Hepatocyte (in vitro differentiated cells): ENCODE results near the gene FBN1. TPM values are rescaled to one million over a fixed set of nuclear protein-coding genes. Genes with fewer than 3 reads are reported as not detected.

Source experiments
- DNase-seq: peaks from one replicate; pipeline ENCODE4 v3.0.0-alpha.2; 2016; ENCODE audit warnings: low spot score
- H2AFZ ChIP-seq: fragments of 200-600 bp; sonication (generic); 2 replicates; pipeline ENCODE4 v1.6.0; 2016; ENCODE audit warnings: antibody characterized with exemption, mild to moderate bottlenecking
- H3K27ac ChIP-seq: fragments of 200-600 bp; sonication (generic); 2 replicates; pipeline ENCODE4 v1.5.1; 2016; ENCODE audit warnings: mild to moderate bottlenecking
- H3K27me3 ChIP-seq: fragments of 200-600 bp; sonication (generic); 2 replicates; pipeline ENCODE4 v1.6.1; 2016
- H3K36me3 ChIP-seq: fragments of 200-600 bp; sonication (generic); replicated peaks from 2 replicates; pipeline ENCODE4 v1.5.1; 2016; ENCODE audit warnings: low read depth; ENCODE audit not compliant: insufficient read depth
- H3K4me1 ChIP-seq: fragments of 200-600 bp; sonication (generic); 2 replicates; pipeline ENCODE4 v1.5.1; 2016; ENCODE audit warnings: mild to moderate bottlenecking, moderate library complexity; ENCODE audit not compliant: insufficient read depth
- H3K4me2 ChIP-seq: fragments of 200-600 bp; sonication (generic); 2 replicates; pipeline ENCODE4 v1.6.0; 2016
- H3K4me3 ChIP-seq: fragments of 200-600 bp; sonication (generic); 2 replicates; pipeline ENCODE4 v1.5.1; 2016; ENCODE audit warnings: mild to moderate bottlenecking
- H3K79me2 ChIP-seq: fragments of 200-600 bp; sonication (generic); 2 replicates; pipeline ENCODE4 v1.6.0; 2017; ENCODE audit warnings: mild to moderate bottlenecking
- H3K9me2 ChIP-seq: fragments of 200-600 bp; sonication (generic); replicated peaks from 2 replicates; pipeline ENCODE4 v1.6.0; 2017; ENCODE audit warnings: mild to moderate bottlenecking; ENCODE audit not compliant: insufficient read depth
- H3K9me3 ChIP-seq: fragments of 200-600 bp; sonication (generic); 2 replicates; pipeline ENCODE4 v1.5.1; 2016; ENCODE audit warnings: low read depth, mild to moderate bottlenecking
- H4K20me1 ChIP-seq: fragments of 200-600 bp; sonication (generic); 2 replicates; pipeline ENCODE4 v1.6.0; 2016; ENCODE audit warnings: mild to moderate bottlenecking; ENCODE audit not compliant: insufficient read depth, poor library complexity, severe bottlenecking
- EZH2 ChIP-seq: fragments of 200-600 bp; sonication (generic); IDR thresholded peaks from 2 replicates; pipeline ENCODE4 v1.6.1; 2016; ENCODE audit warnings: antibody characterized with exemption, mild to moderate bottlenecking, borderline replicate concordance
- EZH2phosphoT487 ChIP-seq: fragments of 200-600 bp; sonication (generic); IDR thresholded peaks from one replicate; pipeline ENCODE4 v1.6.1; 2018; ENCODE audit warnings: antibody characterized with exemption, mild to moderate bottlenecking, low read depth, moderate library complexity; ENCODE audit not compliant: unreplicated experiment, severe bottlenecking
- WGBS: methylation state at CpG from one replicate; pipeline ENCODE4 v1.1.6; 2016; ENCODE audit warnings: low lambda C conversion rate; ENCODE audit errors: missing lambda C conversion rate; 5-methylcytosine and 5-hydroxymethylcytosine counted together
- polyA plus RNA-seq: library from polyadenylated mRNA; unstranded; fragments of >200 nt; fragmentation: Nextera tagmentation; extraction: Ambion mirVana; gene quantifications from 2 replicates; pipeline ENCODE4 v1.2.1, GENCODE V29; 2016
- total RNA-seq: library from RNA; depleted of rRNA; stranded (reverse); fragments of >200 nt; gene quantifications from 2 replicates; pipeline ENCODE4 v1.2.3, GENCODE V29; 2014
- TF ChIP-seq, protein P1 (sequence below): fragments of 200-600 bp; sonication (generic); IDR thresholded peaks from 2 replicates; pipeline ENCODE4 v1.5.1; 2016; ENCODE audit warnings: antibody characterized with exemption, mild to moderate bottlenecking; ENCODE audit not compliant: poor library complexity

FBN1 gene
- total and polyA plus RNA-seq, 2 experiments from 2014 or later: 76.6 to 199 TPM

DNA sequence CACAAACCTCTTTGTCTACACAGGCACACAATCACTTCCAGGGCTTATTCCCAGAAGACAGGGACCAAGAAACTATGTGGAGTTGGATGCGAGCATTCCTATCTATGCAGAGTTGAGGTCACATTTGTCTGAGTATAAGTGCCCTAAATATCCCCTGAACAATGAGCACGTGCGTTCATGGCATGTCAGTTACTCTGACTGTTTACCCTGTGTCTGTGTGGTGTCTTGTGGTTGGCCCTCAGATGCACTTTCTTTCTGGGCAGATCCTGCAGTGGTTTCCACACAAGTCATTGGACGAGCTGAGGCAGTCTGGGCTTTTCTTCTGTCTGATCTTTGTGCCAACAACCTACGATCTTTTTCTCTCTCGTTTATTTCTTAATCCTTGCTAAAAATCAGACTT lies 134.5 kb downstream of the FBN1 start:
- Histone ChIP-seq H4K20me1 (no peaks in the 10 kb centered on the region), H3K9me3 (no peaks in the 10 kb centered on the region), H2AFZ (no peak overlapping the region), H3K36me3 (no peaks in the 10 kb centered on the region), H3K27me3 (no peaks in the 10 kb centered on the region), H3K4me1 (no peaks in the 10 kb centered on the region), H3K4me3 (no peak overlapping the region), H3K4me2 (no peak overlapping the region), H3K9me2 (no peaks in the 10 kb centered on the region), H3K79me2 (no peaks in the 10 kb centered on the region), H3K27ac (no peak overlapping the region)
- 81% methylated on average over 6 of the region's 6 CpGs for WGBS
- TF ChIP-seq, protein P1, sequence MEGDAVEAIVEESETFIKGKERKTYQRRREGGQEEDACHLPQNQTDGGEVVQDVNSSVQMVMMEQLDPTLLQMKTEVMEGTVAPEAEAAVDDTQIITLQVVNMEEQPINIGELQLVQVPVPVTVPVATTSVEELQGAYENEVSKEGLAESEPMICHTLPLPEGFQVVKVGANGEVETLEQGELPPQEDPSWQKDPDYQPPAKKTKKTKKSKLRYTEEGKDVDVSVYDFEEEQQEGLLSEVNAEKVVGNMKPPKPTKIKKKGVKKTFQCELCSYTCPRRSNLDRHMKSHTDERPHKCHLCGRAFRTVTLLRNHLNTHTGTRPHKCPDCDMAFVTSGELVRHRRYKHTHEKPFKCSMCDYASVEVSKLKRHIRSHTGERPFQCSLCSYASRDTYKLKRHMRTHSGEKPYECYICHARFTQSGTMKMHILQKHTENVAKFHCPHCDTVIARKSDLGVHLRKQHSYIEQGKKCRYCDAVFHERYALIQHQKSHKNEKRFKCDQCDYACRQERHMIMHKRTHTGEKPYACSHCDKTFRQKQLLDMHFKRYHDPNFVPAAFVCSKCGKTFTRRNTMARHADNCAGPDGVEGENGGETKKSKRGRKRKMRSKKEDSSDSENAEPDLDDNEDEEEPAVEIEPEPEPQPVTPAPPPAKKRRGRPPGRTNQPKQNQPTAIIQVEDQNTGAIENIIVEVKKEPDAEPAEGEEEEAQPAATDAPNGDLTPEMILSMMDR: no peak
- no peak for TF ChIP-seq EZH2phosphoT487
- no peak for TF ChIP-seq EZH2
- no peak for DNase-seq

DNA sequence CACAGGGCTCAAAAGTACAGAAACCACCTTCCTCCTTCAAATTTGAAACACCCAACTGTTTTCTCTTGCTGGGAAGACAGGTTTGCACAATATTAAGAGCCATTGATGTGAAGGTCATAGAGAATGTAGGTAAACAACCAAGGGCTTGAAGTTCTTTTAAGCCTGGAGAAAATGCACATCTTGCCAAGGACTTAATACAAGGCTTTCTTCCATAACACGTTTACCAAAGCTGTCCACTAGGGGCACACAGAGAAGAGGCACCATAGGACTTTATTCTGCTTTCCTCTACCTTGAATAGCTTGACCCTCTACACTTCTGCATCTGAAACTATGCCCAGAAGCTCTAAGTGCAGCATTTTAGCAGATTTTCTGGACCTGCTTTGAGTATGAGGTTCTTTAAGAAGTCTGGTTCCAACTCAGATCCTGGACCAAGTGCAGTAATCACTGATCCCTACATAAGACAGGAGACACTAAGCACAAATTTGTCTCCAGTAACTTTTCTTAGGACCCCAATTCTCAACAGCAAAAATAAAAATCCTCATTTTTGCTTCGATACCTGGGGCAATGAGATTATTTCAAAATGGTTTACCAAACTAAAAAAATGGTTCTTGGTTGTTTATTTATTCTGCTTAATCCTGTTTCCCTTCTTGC lies 138.0 kb downstream of the FBN1 start:
- Histone ChIP-seq H3K9me3 (no peaks in the 10 kb centered on the region), H3K27ac (no peak overlapping the region), H3K4me1 (no peaks in the 10 kb centered on the region), H2AFZ (no peak overlapping the region), H3K4me2 (no peak overlapping the region), H3K4me3 (no peak overlapping the region), H3K27me3 (no peaks in the 10 kb centered on the region), H3K79me2 (no peaks in the 10 kb centered on the region), H3K36me3 (no peaks in the 10 kb centered on the region), H4K20me1 (no peaks in the 10 kb centered on the region), H3K9me2 (no peaks in the 10 kb centered on the region)
- 43% methylated on average over 2 of the region's 2 CpGs for WGBS
- TF ChIP-seq, protein P1: peak; percentile 51
- TF ChIP-seq EZH2phosphoT487: no peak
- peak; percentile 71 for DNase-seq

DNA sequence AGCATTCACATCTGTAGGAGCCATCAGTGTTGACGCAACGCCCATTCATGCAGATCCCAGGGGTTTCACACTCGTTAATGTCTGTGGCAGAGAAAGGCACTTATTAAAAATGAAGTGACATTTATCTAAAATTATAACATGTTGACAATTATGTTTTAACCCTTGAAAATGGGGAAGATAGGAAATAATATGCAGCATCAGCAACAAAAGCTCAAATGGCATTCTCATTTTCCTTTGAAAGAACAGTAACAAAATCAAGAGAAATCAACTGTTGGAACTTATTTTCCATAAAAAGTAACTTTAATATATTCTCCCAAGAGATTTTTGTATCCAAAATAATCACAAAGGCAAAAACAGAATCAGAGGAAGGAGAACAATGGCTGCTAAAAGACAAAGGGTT lies 140.4 kb downstream of the FBN1 start:
- H3K36me3 ChIP-seq: no peaks in the 10 kb centered on the region
- WGBS: 94% methylated on average over 3 of the region's 3 CpGs
- no peak overlapping the region for H3K27ac ChIP-seq
- no peak for DNase-seq
- no peaks in the 10 kb centered on the region for H3K79me2 ChIP-seq
- no peaks in the 10 kb centered on the region for H3K9me2 ChIP-seq
- no peak overlapping the region for H3K4me2 ChIP-seq
- H3K4me3 ChIP-seq: no peak overlapping the region
- no peaks in the 10 kb centered on the region for H3K27me3 ChIP-seq
- H3K9me3 ChIP-seq: no peaks in the 10 kb centered on the region
- no peaks in the 10 kb centered on the region for H3K4me1 ChIP-seq
- TF ChIP-seq, protein P1: no peak
- TF ChIP-seq EZH2phosphoT487: no peak
- no peak for TF ChIP-seq EZH2
- H4K20me1 ChIP-seq: no peaks in the 10 kb centered on the region
- H2AFZ ChIP-seq: no peak overlapping the region
